ENCODE results near the gene ZNF615.
"Not testable (repeated sequence)": the region's sequence is repeated elsewhere in the genome, so short reads cannot be mapped to it uniquely, and the experiment has no call there.

- not testable (repeated sequence) for TF ChIP-seq POLR2AphosphoS5, POLR2A (IDR thresholded peaks at IDR 0.05; ENCODE audit: low read depth, low read length)
These were observed 50.2 kb downstream of the ZNF615 start for GRCh38 chr19:51957846-51958245.

Data from GM12892 (cell line).